Lower leg skin (tissue), 4 donors: ENCODE measurements around the gene CCR9. TPM values are rescaled to one million over a fixed set of nuclear protein-coding genes. Genes with fewer than 3 reads are reported as not detected.

ENCODE experiments used
- DNase-seq, 2 donors: peaks; one replicate each; pipeline ENCODE4 v3.0.0-alpha.2; 2019; ENCODE audit warnings: low spot score in 2 of 2
- H3K4me3 ChIP-seq: fragments of 200-600 bp; sonication (generic); 2 replicates; pipeline ENCODE4 v1.5.1; 2017; ENCODE audit warnings: mild to moderate bottlenecking, low read depth; ENCODE audit not compliant: poor library complexity, severe bottlenecking
- CTCF ChIP-seq, 3 donors: fragments of 450-650 bp; IDR thresholded peaks; one replicate each; pipeline ENCODE4 v1.5.1; 2016; ENCODE audit warnings: antibody characterized with exemption in 3 of 3, mild to moderate bottlenecking in 3 of 3, moderate library complexity in 2 of 3
- POLR2A ChIP-seq, 2 donors: fragments of 450-650 bp; IDR thresholded peaks; one replicate each; pipeline ENCODE4 v1.6.1; 2016 to 2017; ENCODE audit warnings: antibody characterized with exemption in 2 of 2, mild to moderate bottlenecking in 1 of 2, moderate library complexity in 1 of 2
- WGBS, 2 donors: methylation state at CpG; one replicate each; pipeline ENCODE4 v1.1.5; 2018; 5-methylcytosine and 5-hydroxymethylcytosine counted together
- intact Hi-C: fragments of 100-400 bp; cut with DNase I; formaldehyde crosslinking; loops from one replicate; pipeline ENCODE4 v1.15.0; 2023; ENCODE audit warnings: low total_unique reads
- total RNA-seq, 4 donors: library from RNA; depleted of rRNA; stranded (reverse); fragments of >200 nt; gene quantifications; one replicate each; pipeline ENCODE4 v1.1.0, GENCODE V29; 2016

CCR9 gene
- total RNA-seq, 4 donors from 2014 or later, result 0.25 TPM; not detected in 3

- intact Hi-C loops, result loop anchor here (5.0 kb wide), 1 partner anchor 159 kb away; no protein-coding TSS in a partner anchor
- 83 to 93% methylated on average over 13 to 14 of the region's 14 CpGs for WGBS, 2 donors
Observed at GRCh38 chr3:45921158-45922038, 35.1 kb downstream of the CCR9 start.

DNA sequence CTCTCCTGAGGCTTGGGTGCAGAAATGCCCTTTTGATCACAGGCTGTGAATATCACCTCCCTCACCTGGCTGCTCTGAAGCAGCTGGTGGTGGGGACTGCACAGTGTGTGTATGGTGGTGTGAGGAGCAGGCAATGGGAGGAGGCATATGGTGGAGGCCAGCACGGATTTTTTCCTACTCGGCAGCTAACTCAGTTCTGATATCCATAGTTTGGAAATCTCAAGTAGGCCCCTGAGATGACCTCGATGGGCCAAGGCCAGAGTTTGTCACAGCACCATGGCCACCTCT lies 35.6 kb downstream of the CCR9 start:
- intact Hi-C loops, result loop anchor here (5.0 kb wide), 1 partner anchor 160 kb away; no protein-coding TSS in a partner anchor
- WGBS, 2 donors, result 88 to 90% methylated on average over 3 of the region's 3 CpGs
- H3K4me3 ChIP-seq, result no peak overlapping the region
- no peak for TF ChIP-seq CTCF (IDR thresholded peaks at IDR 0.05)
- TF ChIP-seq POLR2A (IDR thresholded peaks at IDR 0.05), result no peak
- no peak for DNase-seq

More at GRCh38 chr3:45921158-45922038, 35.1 kb downstream of the CCR9 start:
- no peak overlapping the region for H3K4me3 ChIP-seq
- DNase-seq, result peak in 1 of 2 donors; percentile 79
- TF ChIP-seq POLR2A (IDR thresholded peaks at IDR 0.05) (no peak), CTCF (IDR thresholded peaks at IDR 0.05) (no peak)

- TF ChIP-seq POLR2A (IDR thresholded peaks at IDR 0.05) (no peak), CTCF (IDR thresholded peaks at IDR 0.05) (no peak)
- no peak overlapping the region for H3K4me3 ChIP-seq
- DNase-seq, result no peak
- intact Hi-C loops, result loop anchor here (5.0 kb wide), 1 partner anchor 161 kb away; no protein-coding TSS in a partner anchor
- 95 to 96% methylated on average over 4 of the region's 4 CpGs for WGBS, 2 donors
Observed at GRCh38 chr3:45922950-45923590, 36.7 kb downstream of the CCR9 start.

GRCh38 chr3:45923755-45924154 lies 37.4 kb downstream of the CCR9 start:
- 66 to 70% methylated on average over 3 of the region's 3 CpGs for WGBS, 2 donors
- TF ChIP-seq POLR2A (IDR thresholded peaks at IDR 0.05), result no peak
- no peak for TF ChIP-seq CTCF (IDR thresholded peaks at IDR 0.05)
- no peak overlapping the region for H3K4me3 ChIP-seq
- DNase-seq, result no peak
- intact Hi-C loops, result loop anchor here (5.0 kb wide), 1 partner anchor 161 kb away; no protein-coding TSS in a partner anchor

- H3K4me3 ChIP-seq, result no peak overlapping the region
- intact Hi-C loops, result no loop called here
- DNase-seq, result no peak
- 90 to 94% methylated on average over 2 of the region's 2 CpGs for WGBS, 2 donors
- TF ChIP-seq CTCF (IDR thresholded peaks at IDR 0.05) (no peak), POLR2A (IDR thresholded peaks at IDR 0.05) (no peak)
Observed at GRCh38 chr3:45927881-45928280, 41.5 kb downstream of the CCR9 start.
